AG04449 (cell line): Measurements from ENCODE around the gene ATAD3C.
"Not testable (repeated sequence)": the region's sequence is repeated elsewhere in the genome, so short reads cannot be mapped to it uniquely, and the experiment has no call there.

Source experiments
- CTCF ChIA-PET: fragments of 350-600 bp; formaldehyde crosslinking; extraction: SDS; loops from one replicate; lab custom pipeline; 2021; ENCODE audit warnings: antibody characterized with exemption; lab: Yijun Ruan, JAX
- POLR2A ChIA-PET: fragments of 400-600, 350-600 bp; formaldehyde crosslinking; extraction: SDS; loops from one replicate; lab custom pipeline; 2020; ENCODE audit warnings: antibody characterized with exemption, inconsistent platforms; lab: Yijun Ruan, JAX
- DNase-seq: peaks from one replicate; pipeline ENCODE4 v3.0.0-alpha.2; 2010; ENCODE audit warnings: low read depth, low spot score
- H3K4me3 ChIP-seq: 2 replicates; pipeline ENCODE4 v1.5.1; 2011; ENCODE audit warnings: low read depth, mild to moderate bottlenecking, control low read depth, low read length
- CTCF ChIP-seq: IDR thresholded peaks from one replicate; pipeline ENCODE4 v1.5.1; 2011; ENCODE audit warnings: mild to moderate bottlenecking, moderate library complexity, low read length, control low read depth, inconsistent platforms; ENCODE audit not compliant: insufficient read depth; ENCODE audit errors: missing control alignments

The ATAD3C gene

GRCh38 chr1:1483714-1484113 lies 34.2 kb downstream of the ATAD3C start:
- no peak for DNase-seq
- TF ChIP-seq CTCF: no peak
- H3K4me3 ChIP-seq: no peak overlapping the region
- POLR2A ChIA-PET: no interaction called here
- CTCF ChIA-PET: no interaction called here

- DNase-seq, H3K4me3 ChIP-seq, POLR2A ChIA-PET, CTCF ChIA-PET: not testable (repeated sequence)
Measured at GRCh38 chr1:1484976-1485750, 35.7 kb downstream of the ATAD3C start.

GRCh38 chr1:1485755-1486317 lies 36.3 kb downstream of the ATAD3C start:
- DNase-seq, CTCF ChIA-PET, H3K4me3 ChIP-seq, POLR2A ChIA-PET: not testable (repeated sequence)

- CTCF ChIA-PET: no interaction called here
- POLR2A ChIA-PET: no interaction called here
- DNase-seq: no peak
- H3K4me3 ChIP-seq: no peak overlapping the region
- no peak for TF ChIP-seq CTCF
Measured at GRCh38 chr1:1487701-1488100, 38.2 kb downstream of the ATAD3C start.

- H3K4me3 ChIP-seq: no peak overlapping the region
- DNase-seq: no peak
- CTCF ChIA-PET: no interaction called here
- POLR2A ChIA-PET: no interaction called here
- no peak for TF ChIP-seq CTCF
Measured at GRCh38 chr1:1489231-1489630, 39.7 kb downstream of the ATAD3C start.

- H3K4me3 ChIP-seq: no peak overlapping the region
- POLR2A ChIA-PET: no interaction called here
- CTCF ChIA-PET: no interaction called here
- no peak for TF ChIP-seq CTCF
- no peak for DNase-seq
Measured at GRCh38 chr1:1489861-1490260, 40.4 kb downstream of the ATAD3C start.

- H3K4me3 ChIP-seq: no peak overlapping the region
- no peak for TF ChIP-seq CTCF
- no peak for DNase-seq
- ChIA-PET CTCF (no interaction called here), POLR2A (no interaction called here)
Measured at GRCh38 chr1:1490633-1491230, 41.2 kb downstream of the ATAD3C start.
